GM23338 (cell line): ENCODE measurements around the gene KIFAP3. TPM values are rescaled to one million over a fixed set of nuclear protein-coding genes. Genes with fewer than 3 reads are reported as not detected.

Source experiments
- ATAC-seq: fragments of 200-7000 bp; cut with Tn5 transposase; 3 replicates; pipeline ENCODE4 v1.9.1; 2020
- DNase-seq: peaks from one replicate; pipeline ENCODE4 v3.0.0-alpha.2; 2015; ENCODE audit warnings: low spot score
- H2AFZ ChIP-seq: fragments of 200-600 bp; sonication (generic); 2 replicates; pipeline ENCODE4 v1.8.0; 2016; ENCODE audit warnings: antibody characterized with exemption, mild to moderate bottlenecking, moderate library complexity
- H3F3A ChIP-seq: fragments of 200-600 bp; sonication (generic); replicated peaks from 2 replicates; pipeline ENCODE4 v1.8.0; 2017; ENCODE audit warnings: antibody characterized with exemption, mixed run types, low read depth
- H3K27ac ChIP-seq: fragments of 200-600 bp; sonication (generic); 2 replicates; pipeline ENCODE4 v1.6.1; 2016; ENCODE audit warnings: low read depth
- H3K27me3 ChIP-seq: fragments of 200-600 bp; sonication (generic); 2 replicates; pipeline ENCODE4 v1.8.0; 2016; ENCODE audit warnings: mild to moderate bottlenecking, mixed run types, moderate library complexity; ENCODE audit not compliant: insufficient read depth
- H3K36me3 ChIP-seq: fragments of 200-600 bp; sonication (generic); 2 replicates; pipeline ENCODE4 v1.8.0; 2016; ENCODE audit warnings: mild to moderate bottlenecking; ENCODE audit not compliant: insufficient read depth
- H3K4me1 ChIP-seq: fragments of 200-600 bp; sonication (generic); 2 replicates; pipeline ENCODE4 v1.8.0; 2016; ENCODE audit warnings: mild to moderate bottlenecking, moderate library complexity; ENCODE audit not compliant: insufficient read depth
- H3K4me2 ChIP-seq: fragments of 200-600 bp; sonication (generic); 2 replicates; pipeline ENCODE4 v1.7.1; 2017; ENCODE audit warnings: mixed run types
- H3K4me3 ChIP-seq: fragments of 200-600 bp; sonication (generic); 2 replicates; pipeline ENCODE4 v1.6.1; 2016; ENCODE audit warnings: mixed run types
- H3K79me2 ChIP-seq: fragments of 200-600 bp; sonication (generic); replicated peaks from 2 replicates; pipeline ENCODE4 v1.8.0; 2017; ENCODE audit warnings: mild to moderate bottlenecking; ENCODE audit not compliant: insufficient read depth
- H3K9me2 ChIP-seq: fragments of 200-600 bp; sonication (generic); 2 replicates; pipeline ENCODE4 v1.8.0; 2017; ENCODE audit not compliant: insufficient read depth
- H4K20me1 ChIP-seq: fragments of 200-600 bp; sonication (generic); replicated peaks from 2 replicates; pipeline ENCODE4 v1.8.0; 2017; ENCODE audit warnings: mild to moderate bottlenecking; ENCODE audit not compliant: insufficient read depth
- H3K27ac Mint-ChIP-seq: 2 replicates; pipeline ENCODE4 v1.8.0; 2020; ENCODE audit warnings: inconsistent platforms, mild to moderate bottlenecking, moderate library complexity, mixed read lengths
- H3K27me3 Mint-ChIP-seq: 3 replicates; pipeline ENCODE4 v1.8.0; 2022; ENCODE audit warnings: low read depth, mild to moderate bottlenecking, moderate library complexity, mixed read lengths, inconsistent platforms; ENCODE audit not compliant: insufficient read depth, poor library complexity
- H3K36me3 Mint-ChIP-seq: 3 replicates; pipeline ENCODE4 v1.8.0; 2021; ENCODE audit warnings: low read depth, mild to moderate bottlenecking, inconsistent platforms, moderate library complexity, mixed read lengths
- H3K4me1 Mint-ChIP-seq: 3 replicates; pipeline ENCODE4 v1.8.0; 2020; ENCODE audit warnings: mild to moderate bottlenecking, inconsistent platforms, mixed read lengths
- H3K4me3 Mint-ChIP-seq: 3 replicates; pipeline ENCODE4 v1.8.0; 2021; ENCODE audit warnings: moderate library complexity, mild to moderate bottlenecking, inconsistent platforms, mixed read lengths
- H3K9me3 Mint-ChIP-seq: 3 replicates; pipeline ENCODE4 v1.8.0; 2020; ENCODE audit warnings: moderate library complexity, mild to moderate bottlenecking, inconsistent platforms, mixed read lengths
- CREB1 ChIP-seq: fragments of 250-450 bp; sonication (Bioruptor Pico); IDR thresholded peaks from 2 replicates; pipeline ENCODE4 v1.5.0; 2020; ENCODE audit warnings: low read depth, mild to moderate bottlenecking, moderate library complexity
- CTCF ChIP-seq, 2 experiments: fragments of 200-600 bp in 1 of 2; sonication (generic) in 1 of 2; conservative IDR thresholded peaks; 2 replicates each; pipeline versions ENCODE4 v1.5.1 to v1.6.1; 2016 to 2017; ENCODE audit warnings: antibody characterized with exemption in 2 of 2, low read depth in 2 of 2, mild to moderate bottlenecking in 2 of 2, moderate library complexity in 1 of 2
- ETS1 ChIP-seq: IDR thresholded peaks from 2 replicates; pipeline ENCODE4 v1.6.1; 2016; ENCODE audit warnings: antibody characterized with exemption
- EZH2 ChIP-seq: fragments of 200-600 bp; sonication (generic); IDR thresholded peaks from one replicate; pipeline ENCODE4 v1.8.0; 2017; ENCODE audit warnings: antibody characterized with exemption, mild to moderate bottlenecking, low read depth; ENCODE audit not compliant: unreplicated experiment
- POLR2AphosphoS5 ChIP-seq: IDR thresholded peaks from 2 replicates; pipeline ENCODE4 v1.6.1; 2016; ENCODE audit warnings: antibody characterized with exemption, low read depth
- REST ChIP-seq: IDR thresholded peaks from one replicate; pipeline ENCODE4 v1.6.1; 2018; ENCODE audit warnings: antibody characterized with exemption; ENCODE audit not compliant: unreplicated experiment
- STAT1 ChIP-seq: IDR thresholded peaks from one replicate; pipeline ENCODE4 v1.6.1; 2016; ENCODE audit warnings: antibody characterized with exemption; ENCODE audit not compliant: unreplicated experiment
- ZNF114 ChIP-seq: fragments of 250-450 bp; sonication (Bioruptor Pico); IDR thresholded peaks from 2 replicates; pipeline ENCODE4 v1.5.0; 2020; ENCODE audit warnings: mild to moderate bottlenecking, moderate library complexity
- ZNF462 ChIP-seq: fragments of 250-450 bp; sonication (Bioruptor Pico); IDR thresholded peaks from 2 replicates; pipeline ENCODE4 v1.5.0; 2020; ENCODE audit warnings: mild to moderate bottlenecking, moderate library complexity
- polyA plus RNA-seq: library from polyadenylated mRNA; unstranded; fragments of >200 nt; fragmentation: Nextera tagmentation; extraction: Ambion mirVana; gene quantifications from 2 replicates; pipeline ENCODE4 v1.2.1, GENCODE V29; 2016
- total RNA-seq: library from RNA; depleted of rRNA; stranded (reverse); fragments of >200 nt; shearing (Covaris generic); gene quantifications from 2 replicates; pipeline ENCODE4 v1.2.3, GENCODE V29; 2014

Gene KIFAP3
- total and polyA plus RNA-seq, 2 experiments from 2014 or later: 2.7 to 3.1 TPM

GRCh38 chr1:170085091-170085490, 10.6 kb upstream of the KIFAP3 start (continued):
- TF ChIP-seq ZNF462 (CRISPR knock-in tag) (no peak), ETS1 (no peak), ZNF114 (CRISPR knock-in tag) (no peak), EZH2 (no peak), STAT1 (no peak)

- Mint-ChIP-seq H3K4me1 (peaks cover 11% of the 10 kb centered on the region), H3K36me3 (0 out of 3 replicates have a peak, but pooled peaks cover 3% of the 10 kb centered on the region), H3K27me3 (peaks cover 7% of the 10 kb centered on the region), H3K4me3 (no peak overlapping the region), H3K27ac (no peak overlapping the region), H3K9me3 (peaks cover 3% of the 10 kb centered on the region; the same call in 2 of the 3 replicates)
- no peaks in the 10 kb centered on the region for H3F3A ChIP-seq
- peaks cover 6% of the 10 kb centered on the region for H3K4me1 ChIP-seq
- no peak for ATAC-seq
- no peak overlapping the region for H3K4me3 ChIP-seq
- H3K27ac ChIP-seq: no peak overlapping the region
- H4K20me1 ChIP-seq: no peaks in the 10 kb centered on the region
- DNase-seq: no peak
- no peaks in the 10 kb centered on the region for H3K79me2 ChIP-seq
- no peak overlapping the region for H2AFZ ChIP-seq
- H3K4me2 ChIP-seq: no peak overlapping the region
- H3K36me3 ChIP-seq: no peaks in the 10 kb centered on the region
- no peaks in the 10 kb centered on the region for H3K9me2 ChIP-seq
- H3K27me3 ChIP-seq: no peaks in the 10 kb centered on the region
- TF ChIP-seq CTCF (conservative IDR thresholded peaks at IDR 0.05; ENCODE audit: low read depth in 2 of 2): no peak
- no peak for TF ChIP-seq REST
- TF ChIP-seq POLR2AphosphoS5: no peak
- TF ChIP-seq CREB1 (CRISPR knock-in tag): no peak
Measured at GRCh38 chr1:170078610-170079189, 4.2 kb upstream of the KIFAP3 start.
